Inflammatory macrophage treated with lipopolysaccharide for 1 hour (primary cell): Measurements from ENCODE around the gene COL27A1.
A peak's percentile ranks its signal among the peaks of the same experiment; 100 is the strongest.

Source experiments
- DNase-seq, 2 donors: peaks; one replicate each; pipeline ENCODE4 v3.0.0-alpha.2; 2020 to 2022

The COL27A1 gene

GRCh38 chr9:114207845-114208244, 52.5 kb downstream of the COL27A1 start:
- DNase-seq, result no peak

DNA sequence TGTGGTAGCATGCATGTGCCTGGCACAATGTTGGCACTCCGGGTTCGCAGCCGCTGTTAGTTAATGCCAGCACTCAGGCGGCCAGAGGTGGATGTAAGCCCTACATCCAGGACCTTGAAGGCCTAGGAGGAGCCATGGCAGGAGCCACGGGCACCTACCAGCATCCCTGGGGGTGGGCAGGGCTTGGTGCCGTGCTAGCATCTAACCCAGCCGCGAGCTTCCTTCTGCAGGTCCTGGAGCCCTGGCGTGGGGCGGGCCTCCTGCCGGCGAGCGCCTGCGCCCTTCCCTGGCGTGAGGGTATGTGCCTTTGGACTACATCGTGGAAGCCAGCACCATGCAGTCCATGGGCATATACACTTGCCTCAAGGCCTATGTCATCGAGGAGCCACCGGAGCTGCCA, 53.8 kb downstream of the COL27A1 start:
- DNase-seq, result no peak

GRCh38 chr9:114210136-114210535, 54.8 kb downstream of the COL27A1 start:
- DNase-seq, result no peak

DNA sequence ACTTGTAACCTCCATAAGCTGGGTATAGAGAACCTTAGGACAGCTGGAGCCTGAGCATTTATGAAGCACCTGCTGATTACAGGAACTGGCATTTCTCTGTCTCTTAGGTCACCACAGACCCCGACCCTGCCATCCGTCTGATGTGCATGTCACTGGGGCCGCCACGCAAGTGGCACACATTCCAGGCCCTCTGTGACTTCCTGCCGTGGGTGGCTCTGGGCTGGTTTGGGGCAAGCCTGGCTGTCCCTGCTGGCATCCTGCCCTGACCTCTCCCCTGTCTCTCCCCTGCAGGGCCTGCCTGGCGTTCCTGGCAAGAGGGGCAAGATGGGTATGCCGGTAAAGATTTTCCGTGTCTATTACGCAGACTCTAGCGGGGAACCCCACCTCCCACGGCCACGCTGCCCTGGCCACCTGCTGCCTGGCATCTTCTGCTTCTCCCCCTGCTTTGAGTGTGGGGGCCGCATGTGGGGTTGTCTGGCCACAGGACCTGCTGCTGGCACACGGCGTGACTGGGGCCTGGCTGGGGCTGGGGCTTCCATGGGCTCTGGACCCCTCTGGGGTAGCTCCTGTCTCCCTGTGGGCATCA, 55.4 kb downstream of the COL27A1 start:
- no peak for DNase-seq

DNA sequence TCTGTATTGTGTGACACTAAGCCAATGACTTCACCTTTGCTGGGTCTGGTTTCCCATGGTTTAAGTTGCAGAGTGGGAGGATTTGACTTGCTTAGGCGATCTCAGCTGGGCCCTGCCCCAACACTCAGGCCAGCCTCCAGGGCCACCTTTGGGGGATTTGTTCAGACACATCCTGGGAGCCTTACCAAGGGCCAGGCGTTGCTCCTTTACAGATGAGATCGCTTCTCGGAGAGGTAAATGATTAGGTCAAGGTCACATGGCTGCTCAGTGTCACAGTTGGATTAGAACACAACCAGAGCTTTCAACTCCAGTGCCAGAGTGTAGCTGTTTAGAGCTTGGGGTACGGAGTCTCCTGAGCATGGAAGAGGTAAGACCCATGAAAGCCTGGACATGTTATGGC, 57.5 kb downstream of the COL27A1 start:
- no peak for DNase-seq

DNA sequence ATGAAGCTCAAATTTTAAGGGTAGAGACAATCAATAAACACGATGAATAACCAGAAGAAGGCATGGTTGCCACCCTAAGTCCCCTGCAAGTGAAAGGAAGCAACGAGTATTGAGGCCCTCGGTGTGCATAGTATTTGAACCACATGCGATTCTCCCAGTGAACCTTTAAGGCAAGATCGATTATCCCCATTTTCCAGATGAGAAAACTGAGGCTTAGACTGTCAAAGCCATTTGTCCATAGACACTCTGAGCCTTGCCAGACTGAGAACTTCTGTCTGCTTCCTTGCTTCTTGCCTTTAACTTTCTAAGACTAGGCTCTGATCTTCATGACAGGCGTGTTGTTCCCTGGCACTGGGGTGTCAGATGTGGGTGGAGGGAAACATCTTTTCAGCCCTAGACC, 58.2 kb downstream of the COL27A1 start:
- DNase-seq, result no peak

GRCh38 chr9:114214181-114214580, 58.8 kb downstream of the COL27A1 start:
- DNase-seq, result no peak

DNA sequence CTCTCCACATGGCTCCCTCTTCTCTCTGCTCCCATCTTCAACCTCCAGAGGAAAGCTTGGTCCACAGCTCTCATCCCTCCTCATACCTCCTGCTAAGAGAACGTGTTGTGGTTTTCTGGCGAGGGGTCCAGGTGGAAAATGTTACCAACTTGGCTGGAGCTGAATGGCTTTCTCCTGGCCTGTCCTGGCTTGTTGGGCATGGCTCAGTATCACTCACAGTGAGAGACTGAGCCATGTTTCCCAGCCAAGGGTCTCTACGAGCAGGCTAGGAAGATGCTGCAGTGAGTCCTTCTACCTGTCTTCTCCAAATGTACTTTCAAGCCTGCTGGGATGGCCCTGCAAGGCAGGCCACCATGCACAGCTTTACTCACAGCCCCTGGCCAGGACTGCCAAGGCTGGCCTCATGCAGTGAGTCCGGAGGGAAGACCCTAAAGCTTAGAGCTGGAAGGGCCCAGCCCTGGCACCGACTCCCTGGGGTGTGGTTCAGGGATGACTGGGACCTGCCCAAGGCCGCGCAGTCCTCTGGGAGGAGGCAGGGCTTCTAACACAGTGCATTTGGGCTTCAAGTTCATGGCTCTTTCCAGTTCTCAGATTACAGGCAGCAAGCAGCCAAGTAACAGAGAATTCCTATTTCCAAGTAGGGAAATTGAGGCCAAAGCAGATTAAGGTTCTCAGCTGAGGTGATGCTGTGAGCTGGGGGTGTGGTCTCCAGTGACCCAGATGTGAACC, 59.5 kb downstream of the COL27A1 start:
- no peak for DNase-seq

- no peak for DNase-seq
These were observed 60.7 kb downstream of the COL27A1 start for GRCh38 chr9:114216081-114216480.

DNA sequence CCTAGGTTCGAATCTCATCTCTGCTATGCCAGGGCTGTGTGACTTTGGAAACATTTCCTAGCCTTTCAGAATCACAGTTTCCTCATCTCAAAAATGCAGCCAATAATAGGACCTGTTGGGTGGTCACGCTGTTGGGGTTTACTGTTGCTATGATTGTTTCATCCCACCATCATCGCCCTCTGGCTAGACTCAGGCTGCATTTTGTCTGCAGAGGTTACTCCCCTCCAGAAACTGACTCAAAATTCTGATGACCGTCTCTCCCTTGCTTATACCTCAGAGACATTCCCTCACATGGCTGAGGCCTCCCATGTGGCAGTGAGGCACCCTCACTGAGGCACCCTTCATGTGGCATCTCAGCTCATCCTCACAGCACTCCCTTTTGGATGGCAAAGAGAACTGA, 61.6 kb downstream of the COL27A1 start:
- no peak for DNase-seq

DNA sequence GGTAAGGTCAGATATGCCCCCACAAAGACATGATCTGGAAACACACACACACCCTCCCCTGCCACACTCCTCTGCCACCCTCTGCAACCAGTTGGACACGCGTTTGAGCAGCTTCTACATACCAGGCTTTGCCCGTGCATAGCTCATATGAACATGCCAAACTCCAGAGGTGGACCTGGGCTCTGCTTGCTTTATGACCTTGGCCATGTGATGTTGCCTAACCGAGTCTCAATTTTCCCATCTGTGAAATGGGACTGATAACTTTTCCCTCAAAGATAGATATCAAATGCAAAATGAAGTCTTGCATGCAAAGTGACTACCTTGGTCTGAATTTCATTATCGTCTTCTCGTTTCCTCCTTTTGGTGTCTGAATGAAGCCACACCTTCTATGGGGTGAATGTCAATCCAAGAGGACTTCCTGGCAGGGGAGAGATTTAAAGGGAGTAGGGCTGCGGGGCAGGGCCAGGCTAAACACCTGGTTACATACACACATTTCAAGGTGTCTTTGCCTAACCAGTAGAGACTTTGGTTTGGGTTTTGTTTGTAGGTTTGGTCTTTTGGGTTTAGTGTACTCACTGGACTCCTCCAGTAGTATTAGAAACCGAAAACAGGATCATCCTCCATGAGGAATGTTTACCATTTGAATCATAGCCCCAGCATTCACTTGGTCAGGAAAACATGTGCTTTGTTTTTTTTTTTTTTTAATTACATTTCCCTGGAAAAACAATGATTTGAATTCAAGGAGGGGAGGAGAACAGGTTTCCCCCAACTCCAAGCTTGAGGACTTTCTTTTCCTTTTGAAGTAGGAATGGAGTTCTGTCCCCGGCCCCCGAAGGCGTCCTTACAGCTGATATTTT, 63.2 kb downstream of the COL27A1 start:
- no peak for DNase-seq

GRCh38 chr9:114220061-114220541, 64.8 kb downstream of the COL27A1 start:
- DNase-seq, result no peak

- DNase-seq, result no peak
These were observed 66.5 kb downstream of the COL27A1 start for GRCh38 chr9:114221706-114222465.

DNA sequence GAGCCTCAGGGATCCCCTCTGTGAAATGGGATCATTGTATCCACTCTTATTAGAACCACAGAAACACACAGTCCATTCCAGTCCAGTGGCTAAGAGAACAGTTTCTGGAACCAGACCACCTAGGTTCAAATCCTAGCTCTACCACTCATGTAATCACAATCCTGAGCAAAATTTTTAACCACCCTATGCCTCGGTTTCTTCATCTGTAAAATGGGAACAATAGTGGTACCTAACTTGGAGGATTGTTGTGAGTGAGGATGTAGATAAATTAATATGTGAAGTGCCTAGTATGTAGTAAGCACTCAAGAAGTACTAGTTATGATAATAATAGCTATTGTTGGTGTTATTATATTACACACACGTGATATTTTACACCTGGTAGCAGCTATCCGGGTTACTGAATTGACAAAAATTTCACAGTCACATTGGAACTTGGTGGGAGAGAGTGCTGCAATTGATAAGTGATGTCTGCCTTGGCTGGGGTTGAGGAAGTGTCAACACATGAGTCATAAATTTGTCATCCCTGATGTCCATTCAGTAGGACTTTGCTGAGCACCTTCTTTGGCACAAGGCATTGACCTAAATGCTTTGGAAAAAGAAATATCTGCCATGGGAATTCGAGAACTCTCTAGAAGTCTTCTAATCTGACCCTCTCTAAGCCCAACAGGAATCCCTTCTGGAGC, 68.4 kb downstream of the COL27A1 start:
- peak; percentile 4 to 15 for DNase-seq

GRCh38 chr9:114224247-114224610, 68.9 kb downstream of the COL27A1 start:
- DNase-seq, result no peak

DNA sequence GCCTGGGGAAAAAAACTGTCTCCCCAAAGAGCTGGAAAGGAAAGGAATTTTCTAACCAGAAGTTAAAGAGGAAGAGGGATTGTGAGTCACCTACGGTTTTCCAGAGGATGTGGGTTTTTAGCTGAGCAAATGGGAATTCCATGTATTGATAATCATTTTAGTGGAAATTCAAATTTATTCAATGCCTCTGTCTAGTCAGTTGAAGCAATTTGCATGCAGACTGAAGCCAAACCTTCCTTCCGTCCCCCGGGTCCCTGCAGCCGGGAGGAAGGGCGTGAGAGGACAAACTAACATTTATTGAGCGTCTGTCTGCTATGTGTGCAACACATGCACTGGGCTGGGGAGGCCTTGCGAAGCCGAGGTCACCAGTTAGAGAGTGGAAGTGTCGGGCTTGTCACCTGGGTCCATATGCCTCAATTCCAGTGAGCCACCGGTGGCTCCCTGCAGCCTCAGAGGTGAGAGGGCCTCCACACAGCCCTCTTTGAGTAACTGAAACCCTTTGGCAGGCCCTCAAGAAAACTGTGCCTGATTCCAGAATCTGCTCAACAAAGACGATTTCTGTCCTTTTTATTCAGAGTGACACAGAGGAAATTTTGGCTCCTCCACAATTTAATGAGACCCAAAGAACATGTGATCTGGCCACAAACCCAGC, 70.3 kb downstream of the COL27A1 start:
- DNase-seq, result no peak

DNA sequence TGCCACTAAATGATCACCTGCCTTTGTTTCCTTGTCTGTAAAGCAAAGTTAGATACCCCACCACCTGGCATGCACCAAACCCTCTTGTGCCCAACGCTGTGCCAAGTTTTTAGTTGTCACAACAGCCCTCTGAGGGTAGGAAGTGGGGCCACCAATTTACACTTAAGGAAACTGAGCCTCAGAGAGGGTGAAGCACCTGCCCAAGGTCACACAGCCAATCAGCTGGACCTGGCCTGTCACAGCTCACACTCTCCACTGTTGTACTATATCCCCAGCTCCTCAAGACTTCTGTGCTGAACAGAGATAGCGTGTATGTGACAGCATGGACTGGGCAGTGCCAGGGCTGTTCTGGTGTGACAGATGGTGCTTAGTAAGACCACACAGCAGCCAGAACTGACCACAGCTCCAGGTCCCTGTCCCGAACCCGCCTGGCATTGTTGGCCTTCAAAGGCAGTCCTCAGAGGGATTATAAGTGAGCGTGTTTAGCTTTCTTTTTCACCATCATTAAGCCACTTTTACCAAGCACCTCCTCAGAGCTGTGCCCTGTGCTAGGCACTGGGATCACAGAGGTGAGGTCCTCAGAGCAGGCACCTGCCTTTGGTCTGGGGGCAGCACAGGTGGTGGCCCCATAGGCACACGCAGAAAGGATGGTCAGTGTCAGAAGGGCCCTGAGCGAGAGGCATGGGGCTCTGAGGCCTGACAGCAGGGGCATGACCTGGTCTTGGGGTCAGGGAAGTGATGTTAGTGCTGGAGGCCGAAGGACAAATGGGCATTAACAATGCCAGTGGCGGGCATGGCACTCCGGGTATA, 71.1 kb downstream of the COL27A1 start:
- no peak for DNase-seq

- DNase-seq, result no peak
These were observed 72.1 kb downstream of the COL27A1 start for GRCh38 chr9:114227288-114228015.

GRCh38 chr9:114228016-114228808, 72.9 kb downstream of the COL27A1 start:
- no peak for DNase-seq
